Measurements from ENCODE around the gene ANO10.
"Not testable (repeated sequence)": the region's sequence is repeated elsewhere in the genome, so short reads cannot be mapped to it uniquely, and the experiment has no call there.

The ANO10 gene

GRCh38 chr3:43627360-43627759, 5.5 kb upstream of the ANO10 start:
- no peak for DNase-seq (ENCODE audit: low spot score)

GRCh38 chr3:43624619-43625305, 3.0 kb upstream of the ANO10 start:
- no peak for DNase-seq (ENCODE audit: low spot score)

GRCh38 chr3:43620831-43621655, 768 bp downstream of the ANO10 start:
- DNase-seq (ENCODE audit: low spot score), result peak; percentile 16

- DNase-seq (ENCODE audit: low spot score), result no peak
Measured at GRCh38 chr3:43619588-43619987, 2.2 kb downstream of the ANO10 start.

GRCh38 chr3:43618142-43618541, 3.7 kb downstream of the ANO10 start:
- no peak for DNase-seq (ENCODE audit: low spot score)

GRCh38 chr3:43616034-43616433, 5.8 kb downstream of the ANO10 start:
- no peak for DNase-seq (ENCODE audit: low spot score)

GRCh38 chr3:43615133-43615532, 6.7 kb downstream of the ANO10 start:
- DNase-seq (ENCODE audit: low spot score), result no peak

- DNase-seq (ENCODE audit: low spot score), result no peak
Measured at GRCh38 chr3:43613976-43614375, 7.8 kb downstream of the ANO10 start.

- DNase-seq (ENCODE audit: low spot score), result no peak
Measured at GRCh38 chr3:43612419-43612818, 9.4 kb downstream of the ANO10 start.

- no peak for DNase-seq (ENCODE audit: low spot score)
Measured at GRCh38 chr3:43609406-43609805, 12.4 kb downstream of the ANO10 start.

GRCh38 chr3:43608751-43609150, 13.1 kb downstream of the ANO10 start:
- no peak for DNase-seq (ENCODE audit: low spot score)

- DNase-seq (ENCODE audit: low spot score), result no peak
Measured at GRCh38 chr3:43606284-43606683, 15.5 kb downstream of the ANO10 start.

- DNase-seq (ENCODE audit: low spot score), result not testable (repeated sequence)
Measured at GRCh38 chr3:43599959-43600358, 21.9 kb downstream of the ANO10 start.

- DNase-seq (ENCODE audit: low spot score), result no peak
Measured at GRCh38 chr3:43597961-43598360, 23.9 kb downstream of the ANO10 start.

- not testable (repeated sequence) for DNase-seq (ENCODE audit: low spot score)
Measured at GRCh38 chr3:43596178-43596577, 25.6 kb downstream of the ANO10 start.

- not testable (repeated sequence) for DNase-seq (ENCODE audit: low spot score)
Measured at GRCh38 chr3:43595280-43595679, 26.5 kb downstream of the ANO10 start.

GRCh38 chr3:43593588-43593987, 28.2 kb downstream of the ANO10 start:
- not testable (repeated sequence) for DNase-seq (ENCODE audit: low spot score)

- DNase-seq (ENCODE audit: low spot score), result not testable (repeated sequence)
Measured at GRCh38 chr3:43591866-43592265, 29.9 kb downstream of the ANO10 start.

- DNase-seq (ENCODE audit: low spot score), result no peak
Measured at GRCh38 chr3:43587303-43587702, 34.5 kb downstream of the ANO10 start.

- DNase-seq (ENCODE audit: low spot score), result no peak
Measured at GRCh38 chr3:43584043-43584826, 37.6 kb downstream of the ANO10 start.

GRCh38 chr3:43583481-43583880, 38.3 kb downstream of the ANO10 start:
- DNase-seq (ENCODE audit: low spot score), result peak; percentile 10

GRCh38 chr3:43582866-43583265, 38.9 kb downstream of the ANO10 start:
- DNase-seq (ENCODE audit: low spot score), result no peak

- no peak for DNase-seq (ENCODE audit: low spot score)
Measured at GRCh38 chr3:43581343-43581742, 40.5 kb downstream of the ANO10 start.
